22Rv1 (cell line): ENCODE results near the gene ATXN7L1.

Source experiments
- ZFX ChIP-seq: fragments of 450-650 bp; IDR thresholded peaks from 2 replicates; pipeline ENCODE4 v1.6.1; 2017; ENCODE audit warnings: antibody characterized with exemption, borderline replicate concordance
- TF ChIP-seq, protein P1 (sequence below): fragments of 450-650 bp; IDR thresholded peaks from 2 replicates; pipeline ENCODE4 v1.5.1; 2017; ENCODE audit warnings: mild to moderate bottlenecking

DNA sequence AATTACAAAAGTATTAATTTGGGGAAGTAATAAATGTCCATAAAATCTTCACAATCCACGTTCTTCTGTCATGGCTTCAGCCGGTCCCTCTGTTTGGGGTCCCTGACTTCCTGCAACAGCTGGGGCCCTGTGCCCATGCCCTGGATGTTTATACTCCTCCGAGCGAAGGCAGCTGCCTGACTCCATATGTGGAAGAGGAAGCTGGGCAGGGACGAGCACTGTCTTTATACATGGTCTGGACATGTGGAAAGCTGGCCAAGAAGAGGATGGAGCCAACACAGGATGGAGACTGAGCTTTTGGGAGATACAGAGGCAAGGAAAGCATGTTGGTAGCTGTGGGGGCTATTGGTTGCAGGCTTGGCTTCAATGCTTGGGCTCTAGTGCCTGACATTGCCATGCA lies 178.6 kb downstream of the ATXN7L1 start:
- TF ChIP-seq, protein P1, sequence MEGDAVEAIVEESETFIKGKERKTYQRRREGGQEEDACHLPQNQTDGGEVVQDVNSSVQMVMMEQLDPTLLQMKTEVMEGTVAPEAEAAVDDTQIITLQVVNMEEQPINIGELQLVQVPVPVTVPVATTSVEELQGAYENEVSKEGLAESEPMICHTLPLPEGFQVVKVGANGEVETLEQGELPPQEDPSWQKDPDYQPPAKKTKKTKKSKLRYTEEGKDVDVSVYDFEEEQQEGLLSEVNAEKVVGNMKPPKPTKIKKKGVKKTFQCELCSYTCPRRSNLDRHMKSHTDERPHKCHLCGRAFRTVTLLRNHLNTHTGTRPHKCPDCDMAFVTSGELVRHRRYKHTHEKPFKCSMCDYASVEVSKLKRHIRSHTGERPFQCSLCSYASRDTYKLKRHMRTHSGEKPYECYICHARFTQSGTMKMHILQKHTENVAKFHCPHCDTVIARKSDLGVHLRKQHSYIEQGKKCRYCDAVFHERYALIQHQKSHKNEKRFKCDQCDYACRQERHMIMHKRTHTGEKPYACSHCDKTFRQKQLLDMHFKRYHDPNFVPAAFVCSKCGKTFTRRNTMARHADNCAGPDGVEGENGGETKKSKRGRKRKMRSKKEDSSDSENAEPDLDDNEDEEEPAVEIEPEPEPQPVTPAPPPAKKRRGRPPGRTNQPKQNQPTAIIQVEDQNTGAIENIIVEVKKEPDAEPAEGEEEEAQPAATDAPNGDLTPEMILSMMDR = no peak
- no peak for TF ChIP-seq ZFX
